Umbilical cord (tissue), 2 donors: Measurements from ENCODE around the gene YWHAH. TPM values are rescaled to one million over a fixed set of nuclear protein-coding genes. Genes with fewer than 3 reads are reported as not detected.

Experiments
- DNase-seq: peaks from one replicate; pipeline ENCODE4 v3.0.0-alpha.2; 2015; ENCODE audit warnings: low spot score
- total RNA-seq: library from RNA; depleted of rRNA; stranded (reverse); fragments of >200 nt; gene quantifications from one replicate; pipeline ENCODE4 v1.2.3, GENCODE V29; 2014; ENCODE audit warnings: low replicate concordance; ENCODE audit not compliant: insufficient read depth

YWHAH gene
- total RNA-seq, result 81.6 TPM

- DNase-seq, result peak; percentile 97
Measured at GRCh38 chr22:31943978-31944699, at the start of gene YWHAH. TSS of gene YWHAH (plus strand) at chr22:31944535. CDS start at chr22:31944734, 199 bp downstream.

GRCh38 chr22:31895411-31896123 lies 48.8 kb upstream of the YWHAH start:
- DNase-seq, result peak; percentile 66

GRCh38 chr22:31896472-31896871 lies 47.9 kb upstream of the YWHAH start:
- DNase-seq, result no peak

- DNase-seq, result peak; percentile 26
Measured at GRCh38 chr22:31897842-31898805, 46.2 kb upstream of the YWHAH start.

GRCh38 chr22:31898926-31899325 lies 45.4 kb upstream of the YWHAH start:
- no peak for DNase-seq

GRCh38 chr22:31899669-31900068 lies 44.7 kb upstream of the YWHAH start:
- DNase-seq, result no peak

GRCh38 chr22:31901388-31902137 lies 42.8 kb upstream of the YWHAH start:
- DNase-seq, result no peak

- no peak for DNase-seq
Measured at GRCh38 chr22:31904651-31905050, 39.7 kb upstream of the YWHAH start.

GRCh38 chr22:31905356-31905755 lies 39.0 kb upstream of the YWHAH start:
- DNase-seq, result no peak

- no peak for DNase-seq
Measured at GRCh38 chr22:31906086-31906485, 38.2 kb upstream of the YWHAH start.

GRCh38 chr22:31906569-31906968 lies 37.8 kb upstream of the YWHAH start:
- no peak for DNase-seq

GRCh38 chr22:31909977-31910376 lies 34.4 kb upstream of the YWHAH start:
- DNase-seq, result no peak

- no peak for DNase-seq
Measured at GRCh38 chr22:31911565-31912406, 32.5 kb upstream of the YWHAH start.

- no peak for DNase-seq
Measured at GRCh38 chr22:31912407-31912743, 32.0 kb upstream of the YWHAH start.

- no peak for DNase-seq
Measured at GRCh38 chr22:31915586-31915985, 28.7 kb upstream of the YWHAH start.

GRCh38 chr22:31917227-31917921 lies 27.0 kb upstream of the YWHAH start:
- DNase-seq, result peak; percentile 40

- DNase-seq, result no peak
Measured at GRCh38 chr22:31919730-31920129, 24.6 kb upstream of the YWHAH start.

GRCh38 chr22:31920306-31920705 lies 24.0 kb upstream of the YWHAH start:
- DNase-seq, result no peak

- no peak for DNase-seq
Measured at GRCh38 chr22:31921106-31921505, 23.2 kb upstream of the YWHAH start.

GRCh38 chr22:31922534-31922933 lies 21.8 kb upstream of the YWHAH start:
- no peak for DNase-seq
